GM19324 (cell line): ENCODE data around the gene LMO2.
"Not testable (repeated sequence)": the region's sequence is repeated elsewhere in the genome, so short reads cannot be mapped to it uniquely, and the experiment has no call there.

Source experiments
- ATAC-seq: cut with Tn5 transposase; IDR thresholded peaks from one replicate; pipeline ENCODE4 v1.9.1; 2021; ENCODE audit warnings: mild to moderate bottlenecking, moderate library complexity; ENCODE audit not compliant: unreplicated experiment, low FRiP score

Gene LMO2

DNA sequence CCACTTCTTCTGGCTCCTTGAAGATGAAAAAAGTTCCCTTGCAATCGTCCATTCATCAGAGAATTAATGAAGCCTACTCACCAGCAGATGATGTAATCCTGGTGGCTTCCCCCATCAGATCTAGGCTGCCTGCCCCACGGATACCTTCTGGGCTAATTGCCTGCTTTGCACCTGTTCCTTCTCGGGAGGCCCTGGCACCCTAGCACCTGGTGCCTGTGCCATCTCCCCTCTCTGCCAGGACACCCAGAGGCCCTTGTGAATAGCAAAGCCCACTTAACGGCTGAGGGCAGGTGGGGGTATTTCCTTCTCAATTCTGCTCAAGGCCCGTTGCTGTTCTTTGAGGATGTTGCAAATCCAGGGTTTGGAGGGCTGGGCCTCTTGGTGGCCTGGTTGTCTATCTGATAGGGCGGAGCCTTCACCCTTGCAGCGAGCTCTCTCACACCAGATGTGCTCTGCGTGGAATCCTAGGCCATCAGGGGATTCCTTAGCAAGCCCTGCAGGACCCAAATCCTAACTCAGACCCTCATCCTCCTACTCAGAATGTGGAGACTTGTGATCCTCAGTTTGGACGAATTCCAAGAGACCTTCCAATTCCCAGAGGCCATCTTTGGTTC, at the start of gene LMO2:
Gene LMO2, minus strand, starts transcription at position 363 of the 614 bp plus-strand sequence. CDS start 22,360 bp downstream, outside the sequence.
- ATAC-seq: no peak

DNA sequence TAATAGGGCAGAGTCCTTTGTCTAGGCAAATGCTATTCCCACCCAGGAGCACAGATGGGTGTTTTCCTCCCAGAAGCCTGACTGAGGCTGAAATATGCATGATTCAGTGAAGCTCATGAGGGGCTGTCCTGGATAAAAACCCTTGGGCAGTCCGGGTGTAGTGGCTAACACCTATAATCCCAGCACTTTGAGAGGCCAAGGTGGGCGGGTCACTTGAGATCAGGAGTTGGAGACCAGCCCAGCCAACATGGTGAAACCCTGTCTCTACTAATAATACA, 48.6 kb upstream of the LMO2 start:
- ATAC-seq: no peak

DNA sequence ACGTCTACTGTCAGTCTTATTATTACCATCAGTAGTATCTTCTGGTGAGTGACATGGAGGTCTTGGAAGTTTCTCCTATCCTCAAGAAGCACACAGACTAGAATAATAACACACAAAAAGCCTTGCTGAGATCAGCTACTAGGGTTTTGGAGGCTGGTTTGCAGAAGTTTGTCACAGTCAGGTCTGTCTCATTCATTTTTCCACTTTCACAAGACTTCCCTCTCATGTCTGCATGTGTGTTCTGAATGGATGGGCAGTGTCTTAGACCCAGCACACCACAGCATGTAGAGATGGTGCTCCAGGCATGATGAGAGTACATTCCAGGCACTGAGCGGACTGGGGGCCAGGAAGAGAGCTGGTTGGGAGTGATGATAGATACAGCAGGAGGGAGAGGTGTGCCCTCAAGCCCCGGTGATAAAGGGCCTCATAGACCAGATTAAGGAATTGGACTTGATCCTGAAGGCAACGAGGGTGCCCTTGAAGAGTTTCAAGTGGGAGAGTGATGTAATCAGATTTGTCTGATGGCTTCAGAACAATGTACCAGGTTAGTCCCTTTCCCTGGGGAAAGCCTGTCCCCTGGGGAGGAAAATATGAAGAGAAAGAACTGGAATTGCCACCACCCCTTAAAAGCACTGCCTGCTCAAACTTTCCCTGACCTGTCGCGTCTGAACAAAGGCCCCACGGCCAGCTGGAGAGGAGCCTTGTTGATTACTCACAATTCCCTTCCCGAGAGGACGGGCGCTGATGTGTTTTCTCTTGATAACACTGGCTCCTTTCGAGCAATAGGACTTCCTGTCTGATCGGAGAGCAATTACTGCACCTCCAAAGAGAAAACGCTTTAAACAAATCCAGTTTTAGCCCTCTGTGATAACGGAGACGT, 45.1 kb upstream of the LMO2 start:
- no peak for ATAC-seq

DNA sequence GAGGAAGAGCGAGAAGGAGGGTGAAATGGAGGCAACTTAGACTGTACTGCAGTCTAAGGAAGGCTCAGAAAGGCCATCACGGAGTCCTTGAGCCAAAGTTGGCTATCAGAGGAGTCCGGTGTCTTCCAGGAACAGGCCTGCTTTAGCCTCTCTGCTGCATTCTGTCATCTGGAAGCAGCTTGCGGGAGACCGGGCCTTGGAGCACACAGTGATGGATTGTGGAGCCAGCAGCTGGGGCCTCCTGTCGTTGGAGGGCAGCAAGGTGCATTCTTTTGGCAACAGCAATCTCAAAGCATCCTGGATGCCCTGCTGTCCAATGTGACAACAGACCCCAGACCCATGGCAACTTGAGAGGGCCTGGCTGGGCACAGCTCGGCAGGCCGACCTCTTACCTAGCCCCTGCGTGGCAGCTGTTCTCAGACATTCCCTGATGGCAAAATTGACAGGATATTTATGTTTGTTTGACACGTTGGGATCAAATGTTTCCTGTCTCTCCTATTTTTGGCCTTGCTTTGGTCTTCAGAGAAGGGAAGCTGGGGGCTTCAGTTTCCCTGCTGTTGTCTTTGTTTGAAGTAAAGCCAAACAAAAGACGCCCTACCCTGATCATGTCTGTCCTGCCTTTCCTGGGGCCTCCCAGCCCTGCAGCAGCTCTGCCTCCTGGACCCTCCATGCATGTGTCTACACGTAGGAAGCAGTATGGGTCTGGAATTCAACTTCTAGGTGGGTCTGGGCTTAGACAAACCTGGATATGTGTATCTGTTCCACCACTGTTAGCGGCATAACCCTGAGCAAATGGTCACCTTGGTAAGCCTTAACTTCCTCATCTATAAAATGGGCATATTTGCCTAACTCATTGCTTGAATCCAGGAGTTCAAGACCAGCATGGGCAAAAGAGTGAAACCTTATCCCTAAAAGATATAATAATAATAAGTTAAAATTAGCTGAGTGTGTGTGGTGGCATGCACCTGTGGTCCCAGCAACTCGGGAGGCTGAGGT, 43.9 kb upstream of the LMO2 start:
- ATAC-seq: no peak

DNA sequence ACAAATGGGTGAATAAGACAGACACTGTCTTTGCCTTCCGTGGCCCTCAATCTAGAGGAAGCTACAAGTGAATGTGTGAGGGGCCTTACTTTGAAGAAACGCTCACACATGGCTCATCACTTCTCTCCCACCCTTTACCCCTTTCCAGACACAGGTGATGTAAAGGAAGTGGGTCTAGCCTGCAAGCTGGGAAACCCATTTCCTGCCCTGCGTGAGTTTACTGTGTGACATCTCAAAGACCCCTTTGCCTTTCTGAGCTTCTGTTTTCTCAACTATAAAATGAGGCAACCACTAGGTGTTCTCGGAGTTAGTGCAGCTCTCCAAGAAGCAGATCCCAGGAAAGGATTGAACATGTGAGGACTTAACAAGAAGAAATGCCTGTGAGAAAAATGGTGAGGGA, 43.1 kb upstream of the LMO2 start:
- ATAC-seq: no peak

DNA sequence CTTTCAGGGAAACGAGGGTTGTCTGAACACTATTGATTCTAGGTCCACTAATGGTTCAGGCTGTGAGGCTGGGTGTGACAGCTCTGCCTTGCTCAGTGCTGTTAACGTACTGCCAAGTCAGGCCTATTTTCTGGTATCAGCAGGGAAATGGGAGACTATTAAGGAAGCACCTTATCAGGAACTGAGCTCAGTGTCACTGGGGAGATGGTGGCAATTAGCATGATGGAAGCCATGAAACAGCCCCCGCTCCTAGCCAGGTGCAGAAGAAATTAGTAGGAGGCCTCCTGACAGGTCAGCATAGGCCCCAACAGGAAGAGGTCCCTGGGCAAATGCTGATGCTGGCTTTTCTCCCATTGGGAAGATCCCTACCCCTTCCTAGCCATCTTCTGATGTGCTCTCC, 42.6 kb upstream of the LMO2 start:
- no peak for ATAC-seq

DNA sequence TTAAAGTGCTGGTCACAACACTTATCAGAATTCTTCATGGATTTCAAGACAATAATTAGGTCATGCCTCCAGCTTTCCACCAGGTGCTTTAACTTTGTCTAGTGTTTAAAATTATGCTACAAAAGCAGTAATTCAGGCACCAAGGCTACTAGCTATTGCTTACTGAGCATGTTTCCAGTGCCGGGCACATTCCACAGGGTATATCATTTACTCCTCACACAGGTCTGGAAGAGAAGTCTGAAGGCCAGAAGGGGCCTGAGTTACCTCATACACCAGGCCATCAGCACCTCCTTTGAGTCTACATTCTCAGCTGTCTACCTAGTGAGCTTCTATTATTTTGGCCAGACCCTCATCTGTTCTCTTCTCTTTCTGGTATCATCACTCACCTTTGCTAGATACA, 41.7 kb upstream of the LMO2 start:
- ATAC-seq: no peak

DNA sequence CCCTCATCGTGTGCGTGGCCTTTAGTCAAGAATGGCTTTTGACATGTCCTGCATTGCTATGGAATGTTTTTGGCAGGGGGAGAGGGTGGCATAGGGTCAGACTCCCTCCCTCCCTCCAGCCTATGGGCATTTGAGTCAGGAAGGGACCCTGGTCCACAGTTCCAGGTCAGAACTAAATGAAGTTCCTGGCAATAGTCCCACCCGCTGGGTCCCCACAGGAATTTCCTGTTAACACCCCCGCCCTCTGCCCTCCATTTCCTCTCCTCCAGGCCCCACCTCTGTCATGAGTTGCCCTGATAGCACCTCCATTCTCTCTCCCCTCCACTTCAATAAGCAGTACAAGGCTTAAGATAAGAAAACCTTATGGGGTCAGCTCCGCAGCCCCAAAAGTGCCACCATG, 40.8 kb upstream of the LMO2 start:
- no peak for ATAC-seq

DNA sequence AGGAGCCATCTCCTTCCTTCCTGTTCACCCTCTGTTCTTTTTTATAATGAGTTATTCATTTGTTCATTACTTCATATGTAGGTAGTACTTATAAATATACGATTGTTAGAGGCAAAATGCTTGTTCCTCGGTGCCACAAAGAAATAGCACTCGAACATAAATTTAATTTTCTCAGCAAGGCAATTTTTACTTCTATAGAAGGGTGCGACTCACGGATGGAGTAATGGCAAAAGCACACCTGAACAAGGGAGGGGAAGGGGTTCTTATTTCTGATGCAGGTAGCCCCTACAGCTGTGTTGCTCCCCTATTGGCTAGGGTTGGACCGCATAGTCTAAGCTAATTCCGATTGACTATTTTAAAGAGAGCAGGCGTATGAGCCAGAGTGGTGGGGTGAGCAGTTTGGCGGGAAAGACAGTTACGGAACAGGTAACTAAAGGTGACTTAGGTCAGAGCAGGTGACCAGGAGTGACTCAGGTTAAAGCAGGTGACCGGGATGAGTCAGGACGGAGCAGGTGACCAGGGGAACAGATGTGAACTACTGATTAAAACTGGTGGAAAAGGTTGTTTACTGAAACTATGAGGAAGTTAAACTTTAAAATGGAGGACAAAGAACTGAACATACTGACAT, 40.0 kb upstream of the LMO2 start:
- ATAC-seq: not testable (repeated sequence)

DNA sequence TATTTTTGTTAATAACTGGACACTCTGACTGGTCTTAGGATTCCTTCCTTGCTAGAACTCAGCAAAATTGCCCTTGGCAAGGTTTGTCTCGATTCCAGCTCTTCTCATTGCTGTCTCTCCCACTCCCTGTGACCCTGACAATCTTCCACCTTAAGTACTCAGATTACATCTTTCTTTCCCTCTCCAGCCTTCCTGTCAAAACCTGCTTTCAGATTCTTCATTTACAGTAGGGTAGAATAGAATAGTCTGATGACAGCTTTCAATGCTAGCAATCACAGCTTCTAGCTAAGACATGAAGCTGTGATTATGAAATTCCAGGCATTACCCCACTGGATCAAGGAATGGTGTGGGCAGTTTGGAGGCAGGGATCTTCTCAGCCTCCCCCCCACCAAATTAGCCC, 39.2 kb upstream of the LMO2 start:
- ATAC-seq: no peak

DNA sequence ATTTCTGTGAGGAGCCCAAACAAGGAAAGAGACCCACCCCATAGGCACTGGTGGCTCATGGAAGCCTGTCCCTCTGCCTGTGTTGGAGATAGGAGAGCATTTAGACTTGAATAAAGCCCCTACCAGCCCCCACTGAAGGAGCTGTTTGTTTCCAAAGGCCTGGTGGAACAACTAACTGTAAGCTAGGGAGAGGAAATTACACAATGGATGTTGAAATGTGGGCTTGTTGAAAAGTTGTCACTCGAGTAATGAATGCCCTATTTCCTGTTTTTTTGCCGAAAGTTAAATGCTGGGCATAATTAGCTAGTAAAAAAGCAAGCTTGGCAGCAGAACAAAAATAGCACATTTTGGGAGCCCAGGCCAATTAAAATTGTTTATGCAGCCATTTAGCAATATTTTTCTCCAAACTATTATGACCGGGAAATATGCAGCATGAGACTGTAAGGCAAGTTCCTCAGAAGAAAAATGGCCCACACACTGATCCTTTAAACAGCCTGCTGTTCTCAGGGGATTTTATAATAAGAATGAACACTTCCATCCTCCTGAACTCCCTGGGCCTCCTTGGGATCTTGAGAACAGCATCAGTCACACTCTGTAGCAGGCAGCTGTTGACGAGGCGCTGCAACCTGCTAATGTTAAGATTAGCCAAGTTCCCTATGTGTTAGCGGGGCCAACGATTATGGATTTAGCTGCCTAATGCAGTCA, 38.6 kb upstream of the LMO2 start:
- ATAC-seq: no peak

DNA sequence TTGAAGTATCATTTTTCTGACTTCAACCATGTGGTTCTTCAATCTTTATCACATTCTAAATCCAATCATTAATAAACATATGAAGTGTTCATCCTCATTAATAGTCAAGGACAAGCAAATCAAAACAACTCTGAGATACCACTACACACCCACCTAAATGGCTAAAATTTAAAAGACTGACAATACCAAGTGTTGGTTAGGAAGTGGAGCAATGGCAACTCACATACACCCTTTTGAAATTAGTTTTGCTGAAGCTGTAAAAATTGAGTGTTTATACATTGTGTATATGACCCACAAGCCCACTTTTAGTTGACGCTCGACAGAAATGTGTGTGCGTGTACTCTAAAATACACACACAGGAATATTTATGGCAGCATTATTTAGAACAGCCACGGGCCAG, 36.7 kb upstream of the LMO2 start:
- ATAC-seq: no peak

DNA sequence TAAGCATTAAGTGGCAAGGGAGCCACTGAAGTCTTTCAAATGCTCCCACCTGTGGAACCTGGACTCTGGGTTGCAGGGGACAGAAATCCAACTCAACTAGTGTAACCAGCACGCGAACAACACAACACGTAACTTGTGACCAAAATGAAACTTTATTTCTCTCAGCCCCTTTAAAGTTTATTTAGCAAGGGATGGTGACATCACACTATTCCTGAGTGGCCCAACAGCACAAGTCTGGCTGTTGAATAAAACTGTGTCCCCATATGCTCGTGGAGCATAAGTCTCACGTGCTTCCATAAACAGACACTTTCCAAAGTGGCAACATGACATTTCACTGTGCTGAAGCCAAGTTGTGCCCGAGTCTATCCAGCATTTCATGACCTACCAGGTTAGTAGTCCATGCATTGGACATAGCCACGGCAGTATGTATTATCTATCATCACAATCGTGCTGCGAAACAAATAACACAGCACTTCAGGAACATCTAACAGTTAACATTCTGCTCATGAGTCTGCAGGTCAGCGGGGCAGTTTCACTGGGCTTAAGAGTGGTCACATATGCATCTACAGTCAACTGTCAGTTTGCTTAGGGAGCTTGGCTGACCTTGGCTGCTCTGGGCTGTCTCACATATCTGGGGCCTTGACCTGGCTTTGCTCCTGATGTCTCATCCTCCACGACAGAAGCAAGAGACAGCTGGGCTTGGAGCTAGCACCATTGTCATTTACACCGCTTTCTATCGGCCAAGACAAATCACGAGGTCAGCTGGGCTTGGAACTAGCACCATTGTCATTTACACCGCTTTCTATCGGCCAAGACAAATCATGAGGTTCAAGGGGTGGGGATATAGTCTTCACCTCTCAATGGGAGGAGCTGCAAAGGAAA, 35.0 kb upstream of the LMO2 start:
- ATAC-seq: no peak

DNA sequence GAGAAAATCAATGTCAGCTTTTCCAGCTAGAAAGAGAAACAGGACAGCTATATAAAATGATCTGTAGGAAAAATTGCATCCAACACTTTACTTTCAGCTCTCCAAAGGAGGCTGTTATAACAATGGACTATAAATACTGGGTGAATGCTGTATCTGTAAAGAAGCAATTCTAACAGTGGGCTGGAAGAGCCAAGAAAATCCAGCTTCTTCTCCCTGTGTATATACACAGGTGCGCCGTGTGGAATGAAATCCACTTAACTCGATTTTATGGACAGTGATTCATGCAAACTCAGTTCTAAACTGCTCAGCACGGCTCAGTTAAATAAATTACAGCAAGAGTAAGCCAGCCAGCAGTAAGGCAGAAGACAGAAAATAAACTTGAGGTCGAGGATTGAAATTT, 32.5 kb upstream of the LMO2 start:
- no peak for ATAC-seq

DNA sequence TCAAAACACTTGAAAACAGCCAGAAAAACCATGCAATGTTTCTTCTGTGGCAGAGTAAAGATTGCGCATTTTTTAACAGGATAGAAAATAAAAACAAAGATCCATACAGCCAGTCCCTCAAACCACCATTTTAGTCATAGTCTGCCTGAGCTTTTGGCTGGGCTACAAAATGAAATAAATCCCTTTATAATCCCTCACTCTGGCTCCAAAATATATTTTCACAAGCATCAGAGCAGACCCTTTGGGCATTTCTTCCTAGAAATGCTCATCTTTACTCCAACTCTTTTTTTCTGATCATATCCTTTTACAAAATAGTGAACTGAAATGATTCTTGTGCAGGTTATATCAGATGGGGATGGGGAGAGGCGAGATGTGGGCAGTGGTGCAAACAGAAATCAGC, 31.8 kb upstream of the LMO2 start:
- no peak for ATAC-seq

DNA sequence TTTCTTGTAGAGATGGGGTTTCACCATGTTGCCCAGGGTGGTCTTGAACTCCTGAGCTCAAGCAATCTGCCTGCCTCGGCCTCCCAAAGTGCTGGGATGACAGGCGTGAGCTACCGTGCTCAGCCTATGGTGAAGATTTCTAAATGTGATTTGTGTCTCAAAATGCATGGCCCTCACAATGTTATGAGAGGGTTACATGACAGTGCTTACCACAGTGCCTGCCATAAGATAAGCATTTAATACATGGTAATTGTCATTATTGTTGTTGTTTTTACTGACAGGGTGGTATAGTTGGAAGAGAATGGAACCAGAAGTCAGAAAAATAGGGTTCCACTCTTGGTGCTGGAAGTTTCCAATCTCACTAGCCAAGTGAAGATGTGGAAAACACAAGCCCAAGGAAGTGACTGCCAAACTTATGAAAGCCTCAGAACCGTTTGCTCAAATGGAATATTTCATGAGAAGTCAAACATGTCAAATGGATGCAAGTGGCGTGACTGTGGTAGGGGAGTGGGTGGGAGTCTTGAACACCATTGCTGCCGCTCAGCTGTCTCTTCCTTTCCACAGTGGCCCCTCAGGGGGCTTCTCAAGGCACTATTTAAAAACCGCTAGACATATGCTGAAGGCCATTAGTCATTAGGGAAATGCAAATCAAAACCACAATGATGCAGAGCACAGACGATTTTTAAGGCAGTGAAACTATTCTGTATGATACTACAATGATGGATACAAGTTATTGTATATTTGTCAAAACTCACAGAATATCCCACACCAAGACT, 29.1 kb upstream of the LMO2 start:
- no peak for ATAC-seq

DNA sequence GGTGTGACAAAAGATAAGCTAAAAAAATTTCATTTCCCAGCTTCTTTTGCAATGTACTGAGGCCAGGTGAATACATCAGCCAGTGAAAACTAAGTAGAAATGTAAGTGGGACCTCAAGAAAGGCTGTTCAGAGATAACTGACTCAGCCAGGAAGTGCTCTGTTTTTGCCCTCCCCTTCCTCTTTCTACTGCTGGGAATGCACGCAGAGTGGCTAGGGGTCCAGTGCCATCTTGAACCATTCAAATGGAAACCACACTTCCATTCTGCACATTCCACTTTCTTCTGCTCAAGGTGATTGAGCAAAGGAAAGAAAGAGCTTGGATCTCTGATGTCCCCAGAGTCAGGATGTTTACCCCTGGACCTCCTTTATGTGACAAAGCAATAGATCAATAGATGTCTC, 27.8 kb upstream of the LMO2 start:
- no peak for ATAC-seq

DNA sequence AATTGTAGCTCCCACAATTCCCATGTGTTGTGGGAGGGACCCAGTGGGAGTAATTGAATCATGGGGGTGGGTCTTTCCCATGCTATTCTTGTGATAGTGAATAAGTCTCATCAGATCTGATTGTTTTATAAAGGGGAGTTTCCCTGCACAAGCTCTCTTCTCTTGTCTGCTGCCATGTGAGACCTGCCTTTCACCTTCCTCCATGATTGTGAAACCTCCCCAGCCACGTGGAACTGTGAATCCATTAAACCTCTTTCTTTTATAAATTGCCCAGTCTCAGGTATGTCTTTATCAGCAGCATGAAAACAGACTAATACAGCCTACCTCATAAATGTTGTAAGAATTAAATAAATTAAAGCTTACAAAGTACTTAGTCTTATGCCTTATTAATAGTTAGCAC, 25.5 kb upstream of the LMO2 start:
- not testable (repeated sequence) for ATAC-seq
